Neural progenitor cell (in vitro differentiated cells): ENCODE measurements around the gene CP.

Experiments
- EZH2 ChIP-seq: fragments of 200-600 bp; sonication (generic); IDR thresholded peaks from 2 replicates; pipeline ENCODE4 v1.6.1; 2017; ENCODE audit warnings: antibody characterized with exemption, mild to moderate bottlenecking, moderate library complexity
- EZH2phosphoT487 ChIP-seq: fragments of 200-600 bp; sonication (generic); IDR thresholded peaks from 2 replicates; pipeline ENCODE4 v1.6.1; 2017; ENCODE audit warnings: antibody characterized with exemption
- TF ChIP-seq, protein P1 (sequence below): fragments of 200-600 bp; sonication (generic); IDR thresholded peaks from 2 replicates; pipeline ENCODE4 v1.5.1; 2017; ENCODE audit warnings: antibody characterized with exemption, mild to moderate bottlenecking

DNA sequence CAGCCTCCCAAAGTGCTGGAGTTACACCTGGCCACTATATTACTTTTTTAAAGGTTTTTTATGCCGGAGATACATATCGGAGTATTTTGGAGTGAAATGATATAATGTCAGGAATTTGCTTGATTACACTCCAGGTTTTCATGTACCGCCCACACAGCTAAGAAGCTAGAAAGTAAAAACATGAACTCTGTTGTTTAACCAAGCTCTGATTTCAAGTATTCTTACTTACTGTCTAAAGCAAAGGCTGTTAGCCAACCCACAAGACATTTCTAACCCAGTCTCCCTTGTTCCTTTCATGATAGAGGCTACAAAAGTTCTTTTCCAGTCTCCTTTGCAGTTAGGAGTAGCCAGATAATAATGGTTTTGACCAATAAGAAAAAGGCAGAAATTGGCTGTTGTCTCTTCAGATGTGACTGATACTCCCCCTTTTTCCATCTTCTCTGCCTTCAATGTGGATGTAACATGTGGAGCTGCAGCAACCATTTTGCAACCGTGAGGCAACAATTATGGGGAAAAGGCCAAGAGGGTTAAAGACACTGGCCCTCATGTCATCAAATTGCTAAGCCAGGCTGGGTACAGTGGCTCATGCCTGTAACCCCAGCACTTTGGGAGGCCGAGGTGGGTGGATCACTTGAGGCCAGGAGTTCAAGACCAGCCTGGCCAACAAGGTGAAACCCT lies 6.1 kb upstream of the CP start:
- TF ChIP-seq EZH2 (no peak), EZH2phosphoT487 (no peak)
- TF ChIP-seq, protein P1, sequence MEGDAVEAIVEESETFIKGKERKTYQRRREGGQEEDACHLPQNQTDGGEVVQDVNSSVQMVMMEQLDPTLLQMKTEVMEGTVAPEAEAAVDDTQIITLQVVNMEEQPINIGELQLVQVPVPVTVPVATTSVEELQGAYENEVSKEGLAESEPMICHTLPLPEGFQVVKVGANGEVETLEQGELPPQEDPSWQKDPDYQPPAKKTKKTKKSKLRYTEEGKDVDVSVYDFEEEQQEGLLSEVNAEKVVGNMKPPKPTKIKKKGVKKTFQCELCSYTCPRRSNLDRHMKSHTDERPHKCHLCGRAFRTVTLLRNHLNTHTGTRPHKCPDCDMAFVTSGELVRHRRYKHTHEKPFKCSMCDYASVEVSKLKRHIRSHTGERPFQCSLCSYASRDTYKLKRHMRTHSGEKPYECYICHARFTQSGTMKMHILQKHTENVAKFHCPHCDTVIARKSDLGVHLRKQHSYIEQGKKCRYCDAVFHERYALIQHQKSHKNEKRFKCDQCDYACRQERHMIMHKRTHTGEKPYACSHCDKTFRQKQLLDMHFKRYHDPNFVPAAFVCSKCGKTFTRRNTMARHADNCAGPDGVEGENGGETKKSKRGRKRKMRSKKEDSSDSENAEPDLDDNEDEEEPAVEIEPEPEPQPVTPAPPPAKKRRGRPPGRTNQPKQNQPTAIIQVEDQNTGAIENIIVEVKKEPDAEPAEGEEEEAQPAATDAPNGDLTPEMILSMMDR = no peak
